ENCODE measurements around the gene VLDLR.

VLDLR gene

DNA sequence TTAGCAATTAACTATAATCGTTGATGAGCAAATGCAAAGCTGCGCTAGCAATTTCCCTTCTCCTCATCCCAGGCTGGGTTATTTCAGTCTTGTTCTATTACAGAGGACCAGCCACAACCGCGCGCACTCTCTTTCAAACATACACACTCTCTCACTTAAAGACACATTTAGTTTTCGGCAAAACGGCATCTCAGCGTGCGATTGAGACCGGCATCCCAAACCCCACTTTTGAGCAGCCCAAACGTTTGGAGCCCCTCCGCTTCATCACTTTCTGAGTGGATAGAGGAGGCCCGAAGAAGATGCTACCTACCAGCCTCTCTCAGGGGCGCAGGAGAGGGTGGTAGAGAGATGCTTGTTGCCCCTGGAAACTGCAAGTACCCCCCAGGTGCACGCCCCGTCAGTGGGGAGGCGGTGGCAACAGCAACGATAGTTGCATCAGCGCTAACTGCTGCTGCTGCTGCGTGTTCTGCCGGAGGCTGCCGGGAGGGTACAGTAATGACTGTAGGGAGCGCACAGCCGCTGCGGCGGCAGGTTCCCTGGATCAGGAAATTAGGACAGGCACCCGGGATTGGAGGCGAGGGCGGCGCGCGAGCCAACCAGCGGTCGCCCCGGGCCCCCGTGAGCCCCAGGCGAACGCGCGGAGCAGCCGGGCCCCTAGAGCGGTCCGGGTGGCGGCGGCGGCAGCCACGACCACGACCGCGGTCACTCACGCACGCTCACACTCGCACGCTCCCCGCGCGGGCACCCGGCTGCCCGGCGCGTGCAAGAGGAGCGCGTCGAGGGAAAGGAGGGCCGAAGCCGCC is 467 bp upstream of the VLDLR start:
- peak; percentile 14 to 19 for DNase-seq (ENCODE audit: low read depth in 1 of 2, low spot score in 1 of 2)

DNA sequence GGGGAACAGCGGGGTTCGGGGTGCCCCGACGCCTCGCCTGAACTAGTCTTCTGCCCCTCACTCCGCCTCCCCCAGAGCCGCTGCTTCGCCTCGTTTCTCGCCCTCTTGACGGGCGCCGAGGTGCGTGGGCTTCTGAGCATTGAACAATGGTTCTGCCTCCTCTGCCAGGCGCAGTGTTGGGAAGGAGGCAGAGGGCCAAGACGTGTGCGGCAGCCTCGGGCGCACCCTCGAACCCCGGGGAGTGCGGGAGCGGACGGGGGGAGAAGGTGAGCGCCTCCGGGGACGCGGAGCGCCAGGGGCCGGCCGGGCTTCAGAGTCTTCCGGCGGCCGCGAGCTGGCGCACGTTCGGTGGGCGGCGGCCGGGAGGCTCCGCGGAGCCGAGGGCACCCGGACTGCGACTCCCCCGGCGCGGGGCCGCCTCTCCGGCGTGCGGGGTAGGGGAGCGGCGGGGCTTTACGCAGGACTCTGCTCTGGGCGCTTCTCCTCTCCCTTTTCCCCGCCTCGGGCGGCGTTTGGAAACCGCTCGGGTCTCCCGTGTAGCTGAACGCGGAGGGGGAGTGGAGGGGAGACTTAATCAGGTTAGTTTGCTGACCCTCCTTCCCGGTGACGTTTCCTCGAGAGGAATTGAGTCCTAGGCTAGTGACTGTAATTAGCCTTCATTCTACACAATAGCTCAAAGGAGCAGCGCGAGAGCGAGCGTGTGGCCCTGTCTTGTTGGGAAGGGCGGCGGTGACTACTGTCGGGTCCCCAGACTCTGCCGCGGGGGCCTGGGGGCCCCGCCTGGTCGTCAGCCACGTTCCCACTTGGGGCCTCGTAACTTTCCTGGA is 1.1 kb downstream of the VLDLR start:
- peak in 1 of 2 donors; percentile 6 for DNase-seq (ENCODE audit: low read depth in 1 of 2, low spot score in 1 of 2)

DNA sequence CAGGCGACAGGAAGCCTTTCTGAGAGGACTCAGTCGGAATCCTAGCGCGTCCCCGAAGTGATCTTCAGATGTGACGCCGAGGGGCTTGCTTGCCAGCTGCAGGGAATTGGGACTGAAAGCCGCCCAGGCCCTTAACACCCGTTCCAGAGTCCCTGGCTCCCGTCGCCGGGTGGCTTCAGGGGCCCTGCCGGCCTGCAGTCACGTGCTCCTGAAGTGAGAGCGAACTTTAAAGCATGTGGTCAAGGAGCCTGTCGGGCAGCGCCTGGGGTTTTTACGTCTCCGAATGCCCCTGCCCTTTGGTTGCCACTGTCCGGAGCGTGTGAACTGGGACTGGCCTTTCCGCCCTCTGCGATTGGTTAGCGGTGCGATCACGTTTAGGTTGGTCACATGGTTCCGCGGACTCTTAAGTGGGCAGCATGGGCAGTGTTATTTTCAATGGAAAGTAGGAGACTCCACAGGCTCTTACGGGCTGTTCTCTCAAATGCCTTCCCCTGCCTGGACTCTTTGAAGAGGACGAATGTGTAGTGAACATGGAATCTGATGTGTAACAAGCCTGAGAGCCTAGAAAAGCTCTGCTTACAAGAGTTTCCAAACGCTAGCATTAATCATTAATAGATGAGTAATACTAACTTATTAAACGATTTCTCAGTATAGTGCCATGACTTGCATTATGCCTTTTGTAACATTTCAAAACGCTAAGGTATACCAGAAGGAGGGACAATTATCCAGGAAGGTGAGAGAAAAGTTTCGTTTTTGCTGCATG is 1.9 kb downstream of the VLDLR start:
- DNase-seq (ENCODE audit: low read depth in 1 of 2, low spot score in 1 of 2) = no peak

DNA sequence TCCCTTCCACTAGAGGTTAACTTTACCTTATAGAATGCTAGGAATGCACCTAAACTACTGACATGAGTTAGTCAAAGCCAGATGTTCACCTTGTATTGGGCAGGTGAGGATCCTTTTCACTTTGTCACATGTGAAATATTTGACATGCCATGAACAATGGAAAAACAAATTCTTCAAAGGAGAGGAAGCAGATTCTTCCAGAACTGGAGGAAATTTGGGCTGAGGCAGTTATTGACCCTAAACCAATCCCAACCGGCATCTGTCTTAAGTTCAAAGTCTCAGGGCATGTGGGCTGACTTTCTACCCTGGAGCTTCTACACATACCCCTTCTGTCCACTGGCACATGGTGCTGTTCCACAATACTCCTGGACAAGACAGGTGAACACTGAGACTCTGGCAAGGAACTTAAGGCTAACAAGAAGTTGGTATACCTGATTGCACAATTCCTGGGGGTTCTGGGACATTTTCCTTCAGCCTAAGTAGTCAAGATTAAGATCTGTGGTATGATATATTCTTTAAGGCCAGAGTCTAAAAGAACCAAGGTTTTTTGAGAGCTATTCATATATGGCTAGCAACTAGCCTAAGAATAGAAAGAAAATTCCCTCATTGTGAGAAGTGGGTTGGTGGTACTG is 2.6 kb downstream of the VLDLR start:
- no peak for DNase-seq (ENCODE audit: low read depth in 1 of 2, low spot score in 1 of 2)

DNA sequence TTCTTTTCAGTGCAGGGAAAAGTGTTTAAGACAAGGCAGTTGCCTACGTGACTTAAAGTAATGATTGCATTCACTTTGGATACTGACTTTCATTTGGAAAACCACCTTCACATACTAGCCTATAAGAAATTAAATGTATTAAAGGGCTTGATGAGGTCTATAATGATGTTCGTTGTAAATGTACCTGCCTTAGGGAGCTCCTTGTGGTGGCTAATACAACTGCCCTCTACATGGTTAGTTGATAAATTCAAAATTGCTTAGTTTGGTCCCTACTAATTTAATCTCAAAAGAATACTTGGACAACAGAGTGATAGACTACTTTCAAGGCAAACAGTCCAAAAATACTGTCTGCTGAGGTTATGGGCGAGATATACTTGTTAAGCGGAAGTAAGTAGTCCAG is 3.8 kb downstream of the VLDLR start:
- no peak for DNase-seq (ENCODE audit: low read depth in 1 of 2, low spot score in 1 of 2)

DNA sequence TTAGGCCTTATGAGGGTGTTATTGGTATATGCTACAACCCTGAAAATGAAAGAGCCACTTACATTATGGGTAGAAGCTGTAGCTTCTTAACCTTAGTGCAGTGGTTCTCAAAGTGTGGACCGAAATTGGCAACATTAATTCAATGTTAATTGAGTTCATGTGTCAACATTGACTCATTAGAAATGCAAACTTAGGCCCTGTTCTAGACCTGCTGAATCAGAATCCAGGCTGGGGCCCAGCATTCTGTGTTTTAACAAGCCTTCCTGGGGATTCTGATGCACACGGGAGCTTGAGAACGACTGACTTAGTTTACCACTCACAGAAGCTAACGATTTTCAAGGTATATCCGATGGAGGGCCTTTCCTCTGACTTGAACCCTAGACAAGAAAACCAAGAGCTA is 7.3 kb downstream of the VLDLR start:
- DNase-seq (ENCODE audit: low read depth in 1 of 2, low spot score in 1 of 2) = no peak

DNA sequence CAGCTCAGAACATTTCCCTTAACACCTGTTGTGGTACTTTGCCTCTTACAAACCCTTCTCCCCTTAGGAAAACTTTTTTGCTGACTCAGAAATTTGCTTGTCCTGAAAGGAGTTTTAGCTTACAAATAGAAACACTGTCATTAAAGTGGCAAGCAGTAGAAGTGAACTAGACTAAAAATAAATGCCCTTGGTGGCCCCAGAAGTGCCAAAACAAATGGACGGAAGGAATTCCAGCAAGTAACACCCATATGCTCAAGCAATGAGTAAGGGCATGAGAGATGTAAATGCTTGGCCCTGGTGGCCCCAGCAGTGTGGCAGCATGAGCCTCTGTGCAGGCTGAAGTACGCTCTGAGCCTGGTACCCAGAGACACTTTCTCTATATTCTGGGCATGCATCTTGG is 8.6 kb downstream of the VLDLR start:
- DNase-seq (ENCODE audit: low read depth in 1 of 2, low spot score in 1 of 2) = no peak

DNA sequence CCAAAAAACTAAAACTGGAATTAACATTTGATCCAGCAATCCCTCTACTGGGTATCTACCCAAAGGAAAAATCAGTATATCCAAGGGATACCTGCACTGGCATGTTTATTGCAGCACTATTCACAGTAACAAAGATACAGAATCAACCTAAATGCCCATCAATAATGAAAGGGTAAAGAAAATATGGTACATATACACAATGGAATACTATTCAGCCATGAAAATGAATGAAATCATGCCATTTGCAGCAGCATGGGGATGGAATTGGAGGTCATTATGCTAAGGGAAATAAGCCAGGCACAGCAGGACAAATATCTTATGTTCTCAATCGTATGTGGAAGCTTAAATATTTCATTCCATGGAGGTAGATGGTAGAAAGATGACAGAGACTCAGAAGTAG is 9.7 kb downstream of the VLDLR start:
- DNase-seq (ENCODE audit: low read depth in 1 of 2, low spot score in 1 of 2) = no peak

DNA sequence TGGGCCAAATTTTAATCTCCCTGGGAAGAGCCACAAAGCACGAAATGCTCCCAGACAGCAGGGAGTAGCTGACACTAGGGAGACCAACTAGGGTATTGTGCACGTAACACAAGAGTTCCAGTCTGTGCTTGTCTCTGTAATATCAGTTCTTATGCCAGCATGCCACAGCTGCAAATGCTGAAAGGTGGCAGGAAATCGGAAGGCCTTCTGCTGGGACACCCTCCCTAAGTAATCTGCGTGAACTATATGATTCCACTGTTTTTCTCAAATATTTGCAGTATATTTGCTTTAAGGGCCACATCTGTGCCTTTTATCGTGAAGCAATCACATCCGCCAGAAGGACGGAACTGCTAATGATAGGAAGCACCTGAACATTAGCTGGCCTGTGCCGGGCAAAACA is 12.6 kb downstream of the VLDLR start:
- no peak for DNase-seq (ENCODE audit: low read depth in 1 of 2, low spot score in 1 of 2)

DNA sequence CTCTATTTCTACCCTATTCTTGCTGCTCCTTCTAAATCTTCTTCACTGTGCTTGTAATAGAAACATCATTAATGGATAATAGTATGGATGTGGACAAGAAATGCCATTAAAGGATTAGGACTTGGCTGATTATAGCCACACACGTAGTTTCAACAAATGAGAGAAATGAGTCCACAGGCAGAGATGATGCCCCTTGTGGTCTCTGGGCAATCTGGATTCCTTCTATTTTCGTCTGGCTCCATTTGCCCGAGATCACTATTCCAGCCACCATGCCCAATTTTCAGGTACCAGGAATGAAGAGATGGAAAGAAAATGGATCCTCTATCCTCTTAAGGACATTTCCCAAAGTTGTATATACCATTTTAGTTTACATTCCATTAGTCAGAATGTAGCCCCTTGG is 13.2 kb downstream of the VLDLR start:
- no peak for DNase-seq (ENCODE audit: low read depth in 1 of 2, low spot score in 1 of 2)

DNA sequence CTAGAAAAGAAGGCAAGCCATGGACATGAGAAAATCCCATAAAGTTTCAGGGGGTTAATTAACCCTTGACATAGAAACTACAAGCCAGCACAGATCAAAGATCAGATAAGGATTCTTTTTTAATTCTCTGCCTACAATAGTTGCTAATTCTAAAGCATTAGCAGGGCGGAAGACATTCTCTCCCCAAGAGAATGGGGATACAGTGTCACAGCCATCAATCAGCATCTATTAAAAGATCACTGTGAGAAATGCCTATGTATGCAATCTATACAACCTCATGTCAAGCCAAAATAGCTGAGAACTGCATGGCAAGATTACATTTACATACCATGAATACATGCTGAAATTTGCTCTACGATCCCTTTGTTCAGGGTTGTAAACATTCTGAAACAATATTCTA is 14.3 kb downstream of the VLDLR start:
- no peak for DNase-seq (ENCODE audit: low read depth in 1 of 2, low spot score in 1 of 2)

DNA sequence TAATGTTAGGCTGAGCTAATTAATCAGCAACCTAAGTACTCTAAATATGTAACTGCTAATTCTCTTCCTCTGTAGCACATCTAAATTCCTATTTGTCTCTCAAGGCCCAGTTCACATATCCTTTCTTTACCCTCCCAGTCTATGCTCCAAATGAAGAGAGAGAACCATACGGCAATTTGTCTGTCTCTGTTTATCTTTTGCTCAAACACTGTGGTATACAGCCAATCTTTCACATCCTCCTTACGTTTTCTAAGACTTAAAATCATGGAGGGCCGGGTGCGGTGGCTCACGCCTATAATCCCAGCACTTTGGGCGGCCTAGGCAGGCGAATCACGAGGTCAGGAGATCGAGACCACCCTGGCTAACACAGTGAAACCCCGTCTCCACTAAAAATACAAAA is 15.8 kb downstream of the VLDLR start:
- DNase-seq (ENCODE audit: low read depth in 1 of 2, low spot score in 1 of 2) = no peak

DNA sequence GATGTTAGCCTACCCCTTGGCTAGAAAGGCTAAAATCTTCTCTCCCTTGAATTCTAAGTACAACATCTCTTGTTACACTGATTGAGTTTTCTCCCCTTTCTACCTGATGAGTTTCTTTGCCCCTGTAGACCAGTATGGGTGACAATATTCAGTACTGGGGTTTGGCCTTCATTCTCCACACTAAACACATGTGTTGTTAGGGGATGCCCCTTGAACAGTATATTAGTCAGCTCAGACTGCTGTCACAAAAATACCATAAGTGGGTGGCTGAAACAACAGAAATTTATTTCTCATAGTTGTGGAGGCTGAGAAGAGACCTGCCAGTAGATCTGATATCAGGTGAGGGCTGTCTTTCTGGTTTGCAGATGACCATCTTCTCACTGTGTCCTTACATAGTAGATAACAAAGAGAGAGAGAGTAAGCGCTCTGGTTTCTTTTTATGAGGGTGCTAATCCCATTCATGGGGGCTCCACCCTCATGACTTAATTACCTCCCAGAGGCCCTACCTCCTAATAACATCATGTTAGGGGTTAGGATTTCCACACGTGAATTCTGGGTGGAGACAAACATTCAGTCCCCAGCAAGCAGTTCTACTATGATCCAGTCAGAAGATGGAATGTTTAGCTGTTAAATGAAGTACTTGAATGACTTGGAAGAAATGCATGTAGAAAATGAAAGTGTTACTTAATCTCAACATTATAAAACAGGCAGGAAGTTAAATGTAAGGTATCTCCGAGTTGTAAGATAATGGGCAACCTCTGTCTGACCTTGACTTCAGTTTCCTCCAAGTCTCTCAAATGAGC is 17.5 kb downstream of the VLDLR start:
- no peak for DNase-seq (ENCODE audit: low read depth in 1 of 2, low spot score in 1 of 2)

DNA sequence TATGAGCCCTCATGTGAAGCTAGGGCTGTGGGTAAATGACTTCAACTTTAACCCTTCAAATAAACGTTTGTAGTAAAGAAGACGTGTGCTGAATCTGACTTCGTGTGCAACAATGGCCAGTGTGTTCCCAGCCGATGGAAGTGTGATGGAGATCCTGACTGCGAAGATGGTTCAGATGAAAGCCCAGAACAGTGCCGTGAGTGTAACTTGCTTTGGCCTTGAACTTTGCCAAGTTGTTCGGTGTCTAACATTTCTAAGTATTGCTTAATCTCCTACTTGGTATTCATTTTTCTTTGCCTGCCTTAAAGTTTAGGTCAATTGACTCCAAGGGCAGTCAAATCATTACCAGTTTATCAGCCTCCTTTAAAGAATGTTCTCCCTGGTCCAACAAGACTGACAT is 18.2 kb downstream of the VLDLR start:
- DNase-seq (ENCODE audit: low read depth in 1 of 2, low spot score in 1 of 2) = no peak

DNA sequence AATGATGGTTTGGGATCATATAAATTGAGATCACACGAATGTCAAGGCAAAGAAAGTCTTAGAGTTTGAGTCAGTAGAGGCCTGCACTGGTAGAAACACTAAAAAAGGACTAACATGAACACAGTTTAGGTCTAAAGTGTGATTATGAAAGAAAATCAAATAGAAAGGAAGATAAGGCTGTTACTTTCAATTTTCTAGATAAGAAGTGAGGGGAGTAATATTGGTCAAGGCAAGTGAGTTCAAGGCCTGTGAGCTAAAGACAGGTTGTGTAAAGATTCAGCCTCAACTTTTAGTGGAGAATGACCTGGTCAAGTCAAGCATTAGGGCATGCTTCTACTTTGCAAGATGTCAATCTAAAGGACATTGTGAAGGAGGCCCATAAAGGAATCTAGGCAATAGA is 19.0 kb downstream of the VLDLR start:
- no peak for DNase-seq (ENCODE audit: low read depth in 1 of 2, low spot score in 1 of 2)

DNA sequence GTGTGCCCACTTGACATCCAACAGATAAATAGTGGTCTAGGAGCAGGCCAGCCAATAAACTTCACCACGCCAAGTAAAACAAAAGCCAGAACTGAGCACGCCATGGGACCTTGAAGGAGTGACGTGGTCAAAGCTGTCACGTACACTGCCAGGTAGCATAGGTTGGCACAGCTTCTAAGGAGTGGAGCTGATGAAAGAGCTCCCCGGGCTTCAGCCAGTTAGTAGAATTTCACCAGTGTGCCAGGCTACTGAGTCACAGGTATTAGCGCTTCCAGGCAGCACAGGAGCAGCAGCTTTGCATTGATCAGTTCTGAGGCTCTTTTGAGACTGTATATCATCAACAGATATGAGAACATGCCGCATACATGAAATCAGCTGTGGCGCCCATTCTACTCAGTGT is 19.4 kb downstream of the VLDLR start:
- no peak for DNase-seq (ENCODE audit: low read depth in 1 of 2, low spot score in 1 of 2)

DNA sequence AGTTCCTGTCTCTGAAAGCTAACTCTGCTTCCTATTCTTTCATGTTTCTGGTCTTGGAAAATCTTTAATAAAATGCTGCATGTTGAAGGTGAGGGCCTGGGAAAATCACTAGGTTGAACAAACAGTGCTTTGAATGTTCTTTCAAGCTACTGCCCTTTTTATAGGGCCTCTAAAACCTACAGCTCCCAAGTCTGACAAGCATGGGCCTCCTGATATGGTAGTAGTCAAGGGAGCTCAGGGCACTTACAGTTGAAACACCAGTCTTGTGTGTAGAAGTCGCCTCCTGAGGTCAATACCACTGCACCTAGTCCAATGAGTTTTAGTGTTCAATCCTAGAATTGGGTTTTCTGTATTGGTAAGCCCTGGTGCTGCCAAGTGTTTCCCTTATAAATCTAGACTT is 20.5 kb downstream of the VLDLR start:
- DNase-seq (ENCODE audit: low read depth in 1 of 2, low spot score in 1 of 2) = no peak

DNA sequence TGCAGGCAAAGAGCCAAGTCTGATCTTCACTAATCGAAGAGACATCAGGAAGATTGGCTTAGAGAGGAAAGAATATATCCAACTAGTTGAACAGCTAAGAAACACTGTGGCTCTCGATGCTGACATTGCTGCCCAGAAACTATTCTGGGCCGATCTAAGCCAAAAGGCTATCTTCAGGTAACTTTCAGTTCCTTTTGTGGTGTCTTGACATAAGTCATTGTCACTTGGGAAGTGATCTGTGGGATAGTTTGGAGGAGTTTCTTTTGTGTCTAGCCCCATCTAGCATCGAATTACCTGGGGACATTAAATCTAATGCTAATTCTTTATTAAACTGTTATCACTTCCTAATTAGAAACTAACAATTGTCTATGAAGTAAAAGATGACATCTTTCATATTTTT is 24.0 kb downstream of the VLDLR start:
- DNase-seq (ENCODE audit: low read depth in 1 of 2, low spot score in 1 of 2) = no peak

DNA sequence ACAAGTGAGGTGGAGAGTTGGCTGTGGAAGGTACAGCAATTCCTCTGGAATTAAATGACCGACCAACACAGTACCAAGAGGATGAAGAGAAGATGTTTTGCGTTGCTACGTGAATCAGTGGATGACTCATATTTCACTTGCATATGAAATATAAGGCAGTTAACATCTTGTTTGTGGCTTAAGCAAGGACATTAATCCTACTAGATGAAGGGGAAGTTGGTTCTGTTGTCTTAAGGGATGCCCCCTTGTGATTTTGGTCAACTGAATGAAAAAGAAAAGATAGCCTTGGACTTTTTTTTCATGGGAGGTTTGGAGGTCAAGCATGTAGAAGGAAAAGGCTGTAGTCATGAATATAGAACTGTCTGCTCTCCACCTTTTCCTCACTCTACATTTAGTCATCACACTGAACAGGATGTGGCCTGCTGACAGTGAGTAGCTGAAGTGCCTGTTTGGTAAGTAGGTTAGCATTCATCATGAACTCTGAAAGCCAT is 33.9 kb downstream of the VLDLR start:
- no peak for DNase-seq (ENCODE audit: low read depth in 1 of 2, low spot score in 1 of 2)

DNA sequence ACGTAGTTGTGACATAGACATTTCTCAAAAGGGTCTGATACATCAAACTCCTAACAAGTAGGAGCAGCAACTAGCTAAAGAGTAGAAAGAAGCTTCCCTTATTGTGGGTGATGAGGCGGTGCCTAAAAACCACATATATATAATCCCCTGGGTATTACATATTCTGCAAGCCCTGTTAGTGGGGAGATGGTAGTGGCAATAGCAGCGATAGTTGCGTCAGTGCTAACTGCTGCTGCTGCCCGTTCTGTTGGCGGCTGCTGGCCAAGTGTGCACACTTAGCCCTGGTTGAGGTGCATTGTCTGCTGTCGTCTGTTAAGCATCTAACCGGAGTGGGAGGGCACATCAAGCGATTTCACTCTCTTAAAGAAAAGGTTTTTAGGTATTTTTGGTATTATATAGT is 35.8 kb downstream of the VLDLR start:
- no peak for DNase-seq (ENCODE audit: low read depth in 1 of 2, low spot score in 1 of 2)

Data from activated CD4-positive, alpha-beta T cell treated with anti-CD3 and anti-CD28 coated beads, Interleukin-2, amount 50 U/mL, for 24 hours (primary cell).